ENCODE measurements around the gene DRGX.

- TF ChIP-seq CTCF (conservative IDR thresholded peaks at IDR 0.05; ENCODE audit: low read depth, low read length), result no peak
- no peak for TF ChIP-seq EZH2 (IDR thresholded peaks at IDR 0.05; ENCODE audit: borderline replicate concordance, low read depth, low read length, poor library complexity, severe bottlenecking)
These were observed 6.4 kb downstream of the DRGX start for GRCh38 chr10:49389361-49389933.

Data from A673 (cell line).